GM18909 (cell line): Measurements from ENCODE around the gene SLC27A5.
A peak's percentile ranks its signal among the peaks of the same experiment; 100 is the strongest.
"Not testable (repeated sequence)": the region's sequence is repeated elsewhere in the genome, so short reads cannot be mapped to it uniquely, and the experiment has no call there.

Source experiments
- ATAC-seq: cut with Tn5 transposase; IDR thresholded peaks from one replicate; pipeline ENCODE4 v1.9.1; 2021; ENCODE audit warnings: mild to moderate bottlenecking; ENCODE audit not compliant: unreplicated experiment, poor library complexity

SLC27A5 gene

GRCh38 chr19:58529405-58529804, 17.6 kb upstream of the SLC27A5 start:
- no peak for ATAC-seq

GRCh38 chr19:58522709-58523108, 10.9 kb upstream of the SLC27A5 start:
- no peak for ATAC-seq

GRCh38 chr19:58521651-58522050, 9.9 kb upstream of the SLC27A5 start:
- no peak for ATAC-seq

DNA sequence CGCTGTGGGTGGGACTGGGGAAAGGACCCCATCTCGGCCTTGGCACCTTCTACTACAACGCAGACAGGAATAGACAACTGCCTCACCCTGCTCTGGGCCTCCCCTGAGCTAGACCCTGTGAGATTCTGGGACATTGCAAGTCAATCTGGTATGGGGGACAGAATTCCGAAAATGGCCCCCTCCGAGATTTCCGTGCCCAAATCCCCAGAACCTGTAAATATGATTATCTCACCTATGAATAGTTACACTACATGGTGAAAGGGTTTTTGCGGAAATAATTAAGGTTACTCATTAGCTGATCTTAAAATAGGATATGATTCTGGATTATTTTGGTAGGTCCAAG, 8.4 kb upstream of the SLC27A5 start:
- no peak for ATAC-seq

DNA sequence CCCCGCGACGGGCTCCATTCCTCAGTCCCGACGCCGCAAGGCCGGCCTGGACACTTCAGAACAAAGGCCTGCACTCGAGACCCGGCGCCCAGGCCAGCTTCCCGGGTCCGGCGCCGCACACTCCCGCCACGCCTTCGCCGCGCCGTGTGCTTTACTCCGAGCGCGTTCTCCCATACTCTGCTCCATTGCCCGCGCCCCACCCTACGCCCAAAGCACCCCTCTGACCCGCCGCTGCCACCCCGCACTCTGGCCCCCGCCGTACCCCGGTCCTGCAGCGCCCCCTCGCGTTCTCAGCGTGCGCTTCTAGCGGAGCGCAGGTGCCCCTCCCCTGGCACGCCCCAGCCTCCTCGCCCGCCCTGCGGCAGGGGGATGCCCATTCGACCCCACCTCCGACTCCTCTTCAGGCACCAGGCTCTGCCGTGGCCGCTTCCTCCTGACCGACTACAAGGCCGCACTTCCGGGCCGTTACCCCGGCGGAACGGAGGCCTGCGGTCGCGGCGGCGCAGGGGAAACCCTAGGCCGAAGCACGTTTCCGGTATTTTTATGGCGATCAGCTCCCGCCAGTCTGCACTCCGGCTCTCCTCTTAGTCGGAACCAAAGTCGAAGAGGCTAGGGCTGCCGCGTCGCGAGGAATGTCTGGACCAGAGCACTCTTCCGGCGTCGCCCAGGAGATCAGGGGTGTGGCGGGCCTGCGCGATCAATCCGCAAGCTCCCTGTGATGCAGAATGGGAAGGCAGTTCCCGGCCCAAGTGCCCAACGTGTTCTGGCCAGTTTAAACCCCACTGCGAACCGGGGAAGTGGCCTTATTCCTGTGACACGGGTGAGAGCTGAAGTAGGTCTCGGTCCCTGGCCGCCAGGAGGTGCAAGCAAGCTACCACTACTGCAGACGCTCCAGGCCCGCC, 7.8 kb upstream of the SLC27A5 start, which contains the start of gene ZBTB45:
Gene ZBTB45, minus strand, starts transcription at position 456 of the 902 bp plus-strand sequence. CDS start 2,137 bp downstream, outside the sequence.
- peak; percentile 83 for ATAC-seq

DNA sequence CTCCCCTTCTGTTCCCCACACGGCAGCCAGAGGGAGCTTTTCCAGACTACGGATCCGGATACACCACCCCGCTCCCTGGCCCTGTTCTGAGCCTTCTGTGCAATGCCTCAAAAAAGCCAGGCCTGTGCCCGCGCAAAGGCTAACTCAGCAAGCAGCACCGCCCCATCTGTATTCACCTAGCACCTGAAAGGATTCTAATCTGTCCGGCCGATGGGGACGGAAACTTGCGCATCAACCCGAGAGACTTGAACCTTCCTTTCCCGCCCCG, 7.2 kb upstream of the SLC27A5 start:
- ATAC-seq = peak; percentile 2

DNA sequence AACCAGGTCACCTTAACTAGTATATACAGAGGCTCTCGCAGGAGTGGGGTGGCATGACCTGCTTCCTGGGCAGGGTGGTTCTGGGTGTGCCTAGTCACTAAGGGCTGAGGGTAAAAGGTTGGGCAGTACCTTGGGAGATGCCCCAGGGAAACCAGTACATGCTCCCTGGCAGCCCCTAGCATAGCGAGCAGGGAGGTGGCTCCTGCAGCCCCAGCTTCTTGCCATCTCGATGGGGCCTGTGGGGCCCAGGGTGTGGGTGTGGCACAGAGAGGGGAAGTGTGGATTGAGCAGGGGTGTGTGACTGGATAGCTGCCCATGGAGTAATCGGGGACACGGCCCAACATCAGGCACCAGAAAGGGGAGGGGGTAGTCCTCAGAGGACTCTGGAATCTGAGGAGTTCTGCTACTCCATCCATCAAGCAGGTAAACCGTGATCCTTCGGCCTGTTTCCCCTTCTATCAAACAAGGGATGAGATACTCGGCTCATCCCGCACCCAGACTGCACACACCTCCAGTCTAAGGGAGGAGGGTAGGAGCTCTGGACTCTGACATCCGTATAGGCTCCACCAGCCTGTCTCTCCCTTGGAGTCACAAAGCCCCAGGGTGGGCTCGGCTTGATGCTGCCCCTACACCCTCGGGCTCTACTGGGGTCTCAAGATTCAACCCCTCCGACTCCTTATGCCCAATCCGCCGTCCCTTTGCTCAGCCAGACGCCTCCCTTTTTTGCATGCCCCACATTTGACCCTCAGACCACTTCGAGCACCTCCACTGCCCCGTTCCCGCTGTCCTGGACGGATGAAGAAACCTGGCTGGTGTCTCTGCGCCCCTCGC, 6.7 kb upstream of the SLC27A5 start:
- no peak for ATAC-seq

- ATAC-seq = no peak
Measured at GRCh38 chr19:58516964-58517833, 5.4 kb upstream of the SLC27A5 start.

DNA sequence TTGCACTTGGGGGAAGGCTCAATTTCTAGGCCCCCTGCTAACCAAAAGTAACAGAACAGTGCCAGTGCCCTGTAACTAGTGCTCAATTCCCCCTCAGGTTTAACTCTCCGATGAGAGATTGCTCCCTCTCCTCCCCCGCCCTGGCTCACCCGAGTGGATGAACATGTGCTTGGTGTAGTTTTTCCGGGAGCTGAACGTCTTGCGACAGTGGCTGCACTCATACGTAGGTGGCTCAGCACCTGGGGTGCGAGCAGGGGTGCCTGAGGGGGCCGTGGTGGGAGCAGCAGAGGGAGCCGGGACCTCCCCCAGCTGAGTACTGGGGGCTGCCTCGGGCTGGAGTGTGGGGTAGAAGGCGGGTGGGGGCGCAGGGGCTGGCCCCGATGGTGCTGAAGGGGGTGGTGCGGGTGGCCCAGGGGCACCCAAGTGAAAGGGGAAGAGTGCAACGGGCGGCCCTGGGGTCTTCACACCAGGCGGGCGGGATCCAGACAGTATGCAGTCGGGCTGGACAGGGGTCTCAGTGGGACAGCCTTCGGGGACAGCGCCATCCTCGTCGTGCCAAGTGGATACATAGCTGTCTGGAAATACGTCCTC, 4.5 kb upstream of the SLC27A5 start:
- ATAC-seq = no peak

- ATAC-seq = no peak
Measured at GRCh38 chr19:58515259-58515658, 3.5 kb upstream of the SLC27A5 start.

GRCh38 chr19:58514564-58515022, 2.8 kb upstream of the SLC27A5 start:
- no peak for ATAC-seq

DNA sequence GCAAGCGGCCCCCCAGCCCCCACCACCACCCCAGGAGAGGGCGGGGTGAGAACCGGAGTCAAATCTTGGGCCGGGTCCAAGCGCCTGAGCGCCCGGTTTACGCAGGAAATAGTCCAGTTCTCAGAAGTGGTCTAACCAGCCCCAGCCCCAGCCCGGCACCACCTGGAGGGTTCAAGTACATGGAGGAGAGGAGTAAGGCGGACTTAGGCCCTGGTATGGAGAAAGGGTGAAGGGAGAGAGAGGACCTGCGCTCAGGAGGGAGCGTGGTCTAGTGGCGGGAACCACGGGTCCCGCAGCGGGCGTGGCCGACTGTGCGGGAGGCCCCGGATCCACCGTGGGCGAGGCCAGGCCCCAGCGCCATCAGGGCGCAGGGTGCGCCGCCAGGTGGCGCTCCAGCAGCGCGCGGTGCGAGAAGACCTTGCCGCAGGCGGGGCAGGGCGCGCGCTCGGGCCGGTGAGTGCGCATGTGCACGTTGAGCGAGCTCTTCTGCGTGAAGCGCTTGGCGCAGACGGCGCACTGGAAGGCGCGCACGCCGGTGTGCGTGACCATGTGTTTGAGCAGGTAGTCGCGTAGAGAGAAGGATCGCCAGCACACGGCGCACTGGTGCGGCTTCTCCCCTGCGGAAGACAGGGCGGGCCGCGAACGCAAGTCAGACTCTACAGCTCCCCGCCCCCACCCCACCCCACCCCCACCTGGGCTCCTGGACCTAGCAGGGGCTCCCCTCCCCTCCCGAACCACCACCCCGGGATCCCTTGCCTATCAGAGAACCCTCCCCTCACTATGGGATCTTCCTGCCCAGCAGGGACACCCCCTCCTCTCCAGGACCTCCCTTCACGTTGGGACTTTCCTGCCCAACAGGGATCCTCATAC, 2.1 kb upstream of the SLC27A5 start:
- ATAC-seq = peak; percentile 79

DNA sequence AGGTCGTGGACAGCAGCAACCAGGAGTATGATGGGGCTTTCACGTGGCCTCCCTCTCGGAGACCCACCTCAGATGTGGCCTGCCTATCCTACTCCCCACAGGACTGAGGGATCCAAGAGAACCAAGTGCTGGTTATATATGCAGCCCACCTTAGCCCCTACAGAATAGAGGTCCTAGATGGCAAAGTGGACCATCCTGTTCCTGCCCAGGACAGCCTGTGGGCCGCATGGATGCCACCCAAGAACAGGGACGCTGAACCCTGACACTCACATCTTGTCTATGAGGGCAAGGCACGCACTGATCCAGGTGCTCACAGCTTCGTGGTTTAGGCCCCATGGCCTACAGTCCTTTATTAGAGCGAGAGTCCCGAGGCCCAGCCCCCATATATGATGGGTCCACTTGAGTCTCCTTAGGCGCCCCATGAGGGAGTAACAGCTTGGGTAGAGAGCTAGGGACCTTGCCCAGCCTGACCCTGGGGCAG, 1.5 kb upstream of the SLC27A5 start:
- ATAC-seq = no peak

DNA sequence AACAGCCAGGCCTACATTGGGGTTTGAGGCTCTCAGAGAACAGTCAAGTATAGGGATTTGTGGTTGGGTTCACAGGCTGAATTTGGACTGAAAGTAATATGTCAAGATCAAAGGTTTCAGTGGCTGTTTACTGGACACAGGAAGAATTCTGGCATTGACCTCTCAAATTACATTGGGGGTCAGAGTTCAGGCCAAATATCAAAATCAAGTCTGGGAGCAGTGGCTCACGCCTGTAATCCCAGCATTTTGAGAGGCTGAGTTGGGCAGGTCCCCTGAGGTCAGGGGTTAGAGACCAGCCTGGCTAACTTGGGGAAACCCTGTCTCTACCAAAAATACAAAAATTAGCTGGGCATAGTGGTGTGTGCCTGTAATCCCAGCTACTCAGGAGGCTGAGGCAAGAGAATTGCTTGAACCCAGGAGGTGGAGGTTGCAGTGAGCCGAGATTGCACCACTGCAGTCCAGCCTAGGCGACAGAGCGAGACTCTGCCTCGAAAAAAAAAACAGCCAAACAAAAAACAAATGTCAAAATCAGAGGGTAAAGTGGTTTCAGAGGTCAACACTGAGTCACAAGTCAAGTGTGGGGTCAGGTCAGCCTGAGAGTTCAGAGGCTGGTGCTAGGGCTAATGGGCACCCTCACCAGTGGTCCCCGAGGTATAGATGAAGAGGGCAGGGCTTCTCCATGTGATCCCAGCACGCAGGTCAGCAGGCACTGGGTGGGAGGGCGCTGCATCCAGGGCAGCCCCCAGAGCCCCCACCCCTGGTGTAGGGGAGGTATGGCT, 1.5 kb downstream of the SLC27A5 start:
- ATAC-seq = no peak

DNA sequence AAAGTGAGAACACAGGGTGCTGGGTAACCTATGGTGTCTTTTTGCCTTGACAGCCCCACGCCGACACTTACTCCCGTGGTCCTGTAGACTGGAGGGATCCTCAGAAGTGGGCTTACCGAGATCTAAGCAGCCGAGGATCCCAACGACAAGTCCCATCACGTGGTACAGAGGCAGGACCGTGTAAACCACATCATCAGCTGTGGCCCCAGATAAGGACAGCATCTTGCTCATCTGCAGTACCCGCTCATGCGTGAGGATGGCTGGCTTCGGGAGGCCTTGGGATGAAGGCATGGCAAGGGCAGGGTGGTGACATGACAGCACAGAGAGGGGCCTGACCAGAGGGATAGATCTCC, 2.1 kb downstream of the SLC27A5 start:
- ATAC-seq = no peak

DNA sequence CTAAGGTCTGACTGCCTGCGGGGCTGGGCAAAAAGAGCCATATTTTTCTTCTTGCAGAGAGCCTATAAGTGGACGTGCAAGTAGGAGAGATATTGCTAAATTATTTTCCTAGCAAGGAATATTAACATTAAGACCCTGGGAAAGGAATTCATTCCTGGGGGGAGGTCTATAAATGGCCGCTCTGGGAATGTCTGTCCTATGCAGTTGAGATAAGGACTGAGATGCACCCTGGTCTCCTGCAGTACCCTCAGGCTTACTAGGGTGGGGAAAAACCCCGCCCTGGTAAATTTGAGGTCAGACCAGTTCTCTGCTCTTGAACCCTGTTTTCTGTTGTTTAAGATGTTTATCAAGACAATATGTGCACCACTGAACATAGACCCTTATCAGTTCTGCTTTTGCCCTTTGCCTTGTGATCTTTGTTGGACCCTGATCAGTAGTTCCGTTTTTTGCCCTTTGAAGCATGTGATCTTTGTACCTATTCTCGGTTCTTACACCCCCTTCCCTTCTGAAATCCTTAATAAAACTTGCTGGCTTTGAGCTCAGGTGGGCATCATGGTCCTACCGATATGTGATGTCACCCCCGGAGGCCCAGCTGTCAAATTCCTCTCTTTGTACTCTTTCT, 4.1 kb downstream of the SLC27A5 start:
- ATAC-seq = not testable (repeated sequence)

GRCh38 chr19:58500242-58500641, 11.6 kb downstream of the SLC27A5 start:
- ATAC-seq = no peak
